Measurements from ENCODE around the gene TMOD1.
A peak's percentile ranks its signal among the peaks of the same experiment; 100 is the strongest.
"Not testable (repeated sequence)": the region's sequence is repeated elsewhere in the genome, so short reads cannot be mapped to it uniquely, and the experiment has no call there.

TMOD1 gene

DNA sequence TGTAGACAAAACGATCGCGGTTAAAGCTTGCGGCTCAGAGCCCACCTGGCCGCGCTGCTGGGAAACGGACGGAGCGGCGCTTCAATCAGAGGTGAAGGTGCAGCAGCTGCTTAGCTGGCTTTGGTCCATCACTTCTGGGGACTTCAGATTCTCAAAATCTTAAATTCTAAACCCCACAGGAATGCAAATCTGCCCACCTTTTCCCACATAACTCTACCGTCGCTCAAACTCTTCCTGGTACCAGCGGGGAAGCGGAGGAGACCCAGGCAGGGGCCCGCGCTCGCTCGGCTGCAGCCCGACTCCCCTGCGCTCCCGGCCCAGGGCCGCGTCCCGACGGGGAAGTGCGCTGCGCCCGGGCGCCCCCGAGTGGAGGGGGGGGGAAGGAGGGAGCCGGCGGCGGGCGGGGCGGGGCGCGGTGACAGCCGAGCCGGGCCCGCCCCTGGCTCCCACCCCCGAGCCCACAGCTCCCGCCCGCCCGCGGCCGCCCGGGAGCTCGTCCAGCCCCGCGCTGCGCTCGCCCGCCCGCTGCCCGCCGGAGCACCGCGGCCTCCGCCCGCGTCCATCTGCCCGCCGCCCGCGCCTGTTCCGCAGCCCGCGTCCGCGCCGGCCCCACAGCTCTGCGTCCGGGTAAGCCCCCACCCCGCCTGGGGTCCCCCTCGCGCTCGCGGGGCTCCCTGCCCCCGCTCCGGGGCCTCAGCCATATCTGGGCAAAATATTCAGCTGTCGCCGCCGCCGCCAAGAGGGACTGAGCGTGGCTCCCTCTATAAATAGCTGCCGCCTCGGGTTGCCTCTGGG is at the start of gene TMOD1:
TSS of gene TMOD1 (plus strand) at position 490 of the 795 bp plus-strand sequence. CDS start 22,523 bp downstream, outside the sequence.
- peak in 1 of 3 donors; percentile 18 for DNase-seq (ENCODE audit: low read depth in 3 of 3, low spot score in 1 of 3)

- DNase-seq (ENCODE audit: low read depth in 3 of 3, low spot score in 1 of 3) = not testable (repeated sequence)
These were observed 47.9 kb upstream of the TMOD1 start for GRCh38 chr9:97453573-97453972.

DNA sequence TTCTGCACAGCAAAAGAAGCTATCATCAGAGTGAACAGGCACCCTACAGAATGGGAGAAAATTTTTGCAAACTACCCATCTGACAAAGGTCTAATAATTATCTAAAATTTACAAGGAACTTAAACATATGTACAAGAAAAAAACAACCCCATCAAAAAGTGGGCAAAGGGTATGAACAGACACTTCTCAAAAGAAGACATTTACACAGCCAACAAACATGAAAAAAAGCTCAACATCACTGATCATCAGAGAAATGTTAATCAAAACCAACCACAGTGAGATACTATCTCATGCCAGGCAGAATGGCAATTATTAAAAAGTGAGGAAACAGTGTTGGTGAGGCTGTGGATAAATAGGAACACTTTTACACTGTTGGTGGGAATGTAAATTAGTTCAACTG is 44.6 kb upstream of the TMOD1 start:
- DNase-seq (ENCODE audit: low read depth in 3 of 3, low spot score in 1 of 3) = not testable (repeated sequence)

DNA sequence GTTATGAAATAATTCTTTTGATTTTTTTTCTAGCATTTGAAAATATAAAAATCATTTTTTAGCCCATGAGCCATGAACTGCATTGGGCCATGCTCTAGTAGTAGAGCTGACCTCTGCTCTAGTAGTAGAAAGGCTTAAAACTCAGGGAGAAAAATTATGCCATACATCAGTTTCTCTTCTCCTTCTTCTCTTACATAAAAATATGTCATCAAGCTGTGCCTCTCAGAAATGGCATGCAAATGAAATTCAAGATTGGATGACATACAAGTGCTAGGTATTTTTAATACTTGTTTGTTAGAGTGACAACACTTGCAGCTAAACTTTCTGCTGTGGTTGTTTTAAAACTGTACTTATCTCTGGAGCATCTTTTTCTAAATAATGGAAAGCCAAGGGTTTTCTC is 42.1 kb upstream of the TMOD1 start:
- no peak for DNase-seq (ENCODE audit: low read depth in 3 of 3, low spot score in 1 of 3)

GRCh38 chr9:97462159-97462558 is 39.3 kb upstream of the TMOD1 start:
- no peak for DNase-seq (ENCODE audit: low read depth in 3 of 3, low spot score in 1 of 3)

GRCh38 chr9:97462914-97463313 is 38.6 kb upstream of the TMOD1 start:
- DNase-seq (ENCODE audit: low read depth in 3 of 3, low spot score in 1 of 3) = no peak

GRCh38 chr9:97468658-97469448 is 32.6 kb upstream of the TMOD1 start:
- DNase-seq (ENCODE audit: low read depth in 3 of 3, low spot score in 1 of 3) = peak in 1 of 3 donors; percentile 20

- DNase-seq (ENCODE audit: low read depth in 3 of 3, low spot score in 1 of 3) = no peak
These were observed 31.4 kb upstream of the TMOD1 start for GRCh38 chr9:97470076-97470475.

DNA sequence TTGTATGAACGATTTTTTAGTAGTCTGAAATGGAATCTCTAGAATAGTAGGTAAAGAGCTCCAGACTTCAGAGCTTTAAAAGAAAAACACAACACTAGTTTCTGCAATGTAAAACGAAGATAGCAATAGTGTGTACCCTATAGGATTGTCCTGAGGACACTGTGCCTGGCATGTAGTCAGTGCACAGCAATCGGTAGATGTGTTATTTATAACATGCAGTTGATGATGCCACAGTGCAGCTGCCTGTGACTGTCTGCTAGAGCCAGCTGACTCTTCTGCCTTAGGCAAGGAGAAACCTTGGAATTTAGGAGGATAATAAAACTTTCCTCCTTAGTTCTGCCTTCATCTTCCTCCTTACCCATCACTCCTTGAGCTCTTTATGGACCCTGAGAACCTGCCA is 27.7 kb upstream of the TMOD1 start:
- no peak for DNase-seq (ENCODE audit: low read depth in 3 of 3, low spot score in 1 of 3)

DNA sequence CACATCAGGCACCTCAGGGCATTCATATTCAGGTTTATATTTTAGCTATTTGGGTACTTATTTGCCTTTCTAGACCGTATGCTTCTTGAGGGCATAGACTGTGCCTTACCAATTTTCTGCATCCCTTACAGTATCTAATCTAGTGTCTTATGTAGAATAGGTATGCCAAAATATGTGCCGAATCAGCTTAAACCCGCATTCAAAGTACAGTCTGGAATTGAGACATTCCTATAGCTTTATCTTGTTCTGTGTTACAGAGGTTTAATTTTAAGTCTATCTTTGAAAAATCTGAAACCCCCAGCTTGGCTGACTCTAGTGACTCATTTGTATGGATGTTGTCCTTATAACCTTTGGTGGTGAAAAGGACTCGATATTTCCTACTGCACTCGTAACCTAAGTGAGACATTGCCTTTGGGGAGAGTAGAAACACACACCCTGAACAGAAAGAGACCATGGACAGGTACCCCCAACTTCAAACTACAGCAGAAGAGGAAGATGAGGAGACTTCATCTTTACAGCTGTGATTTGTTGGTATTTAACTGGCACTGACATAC is 27.0 kb upstream of the TMOD1 start:
- DNase-seq (ENCODE audit: low read depth in 3 of 3, low spot score in 1 of 3) = no peak

DNA sequence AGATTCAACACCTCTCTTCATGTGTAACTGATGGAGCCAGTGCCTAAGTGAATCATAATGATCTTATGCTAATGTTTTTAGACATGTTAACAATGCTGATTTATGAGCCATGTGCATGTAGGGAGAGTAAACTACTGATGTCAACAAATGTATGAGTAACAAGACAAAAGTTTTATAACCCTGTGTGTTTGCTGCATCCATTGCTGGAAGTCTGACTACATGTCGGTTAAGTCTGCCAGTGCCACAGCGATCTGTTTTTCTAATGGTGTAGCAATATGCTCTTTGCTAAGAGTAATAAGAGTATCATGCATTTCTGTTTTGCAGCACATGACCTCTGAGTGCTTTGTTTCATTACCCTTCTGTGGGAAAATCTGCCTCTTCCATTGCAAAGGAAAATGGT is 26.4 kb upstream of the TMOD1 start:
- no peak for DNase-seq (ENCODE audit: low read depth in 3 of 3, low spot score in 1 of 3)

DNA sequence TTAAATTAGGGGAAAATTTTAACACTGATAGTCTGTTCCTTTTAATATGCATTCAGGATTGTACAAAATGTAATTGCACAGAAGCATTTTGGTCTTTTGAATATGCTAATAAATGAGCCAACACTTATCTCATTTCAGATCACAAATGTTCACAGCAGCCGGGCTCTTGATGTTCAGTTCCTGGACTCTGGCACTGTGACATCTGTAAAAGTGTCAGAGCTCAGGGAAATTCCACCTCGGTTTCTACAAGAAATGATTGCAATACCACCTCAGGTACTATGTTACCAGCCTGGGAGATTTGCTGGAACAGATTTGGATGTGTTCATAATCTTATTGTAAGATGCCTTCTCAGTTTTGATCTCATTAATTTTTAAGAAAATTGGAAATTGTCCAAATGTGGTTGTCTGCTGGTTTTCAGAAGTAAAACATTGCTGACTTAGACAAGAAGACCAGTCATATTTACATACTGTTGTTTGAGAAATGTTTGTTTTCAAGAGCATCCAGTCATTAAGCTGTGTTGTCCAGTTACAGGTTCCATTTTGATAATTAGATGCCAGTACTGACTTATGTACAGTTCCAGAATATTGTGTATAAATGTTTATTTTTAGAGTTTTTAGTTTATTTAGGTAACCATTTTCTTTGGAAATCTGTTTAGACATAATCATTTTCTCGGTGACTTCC is 23.0 kb upstream of the TMOD1 start:
- no peak for DNase-seq (ENCODE audit: low read depth in 3 of 3, low spot score in 1 of 3)

DNA sequence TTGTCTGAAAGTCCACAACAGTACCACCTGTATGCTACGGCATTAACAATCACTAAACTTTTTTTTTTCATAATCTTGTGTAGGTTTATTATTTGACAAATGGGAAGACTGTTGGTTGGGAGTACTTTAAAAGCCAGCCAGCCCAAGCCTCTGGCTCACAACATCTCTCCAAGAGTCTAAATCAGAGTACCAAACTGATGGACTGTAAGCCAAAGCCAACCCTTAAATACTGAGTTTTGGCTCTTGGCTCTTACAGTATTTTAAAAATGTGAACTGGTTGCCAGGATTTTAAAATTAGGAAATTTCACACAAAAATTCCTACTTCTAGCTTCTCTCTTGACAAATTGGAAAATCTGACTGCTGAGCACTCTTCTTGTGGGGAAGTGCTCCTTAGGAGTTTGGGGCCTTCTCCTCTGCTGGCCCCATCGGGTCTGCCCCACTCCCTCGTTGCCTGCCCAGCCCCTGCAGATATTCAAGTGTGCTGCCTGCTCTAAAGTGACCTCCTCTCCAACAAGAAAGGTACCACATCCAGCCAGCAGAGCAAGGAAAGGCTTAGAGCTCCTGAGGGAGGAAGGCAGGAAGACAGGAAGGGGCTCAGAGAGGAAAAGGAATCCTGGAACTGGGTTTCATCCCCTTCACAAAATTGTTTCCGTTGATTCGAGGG is 21.8 kb upstream of the TMOD1 start:
- no peak for DNase-seq (ENCODE audit: low read depth in 3 of 3, low spot score in 1 of 3)

DNA sequence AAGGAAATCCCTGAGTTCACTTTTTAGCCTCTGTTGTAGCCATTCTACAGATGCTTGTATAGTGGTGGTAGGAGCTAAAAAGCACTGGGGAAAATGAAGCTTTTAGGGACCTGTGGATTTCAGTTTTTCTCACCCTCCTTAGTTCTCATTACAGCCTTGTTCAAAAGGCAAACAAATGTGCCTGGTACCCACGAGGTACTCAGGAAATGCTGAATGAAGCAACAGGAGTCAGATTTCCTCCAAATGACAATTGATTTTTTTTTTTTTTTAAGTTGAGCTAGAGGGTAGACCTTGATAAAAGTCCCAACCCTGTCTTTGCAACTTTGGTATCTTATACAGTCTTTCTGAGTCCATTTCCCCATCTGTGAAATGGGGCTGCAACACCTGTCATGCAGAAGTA is 21.3 kb upstream of the TMOD1 start:
- DNase-seq (ENCODE audit: low read depth in 3 of 3, low spot score in 1 of 3) = no peak

GRCh38 chr9:97480749-97481148 is 20.7 kb upstream of the TMOD1 start:
- DNase-seq (ENCODE audit: low read depth in 3 of 3, low spot score in 1 of 3) = no peak

DNA sequence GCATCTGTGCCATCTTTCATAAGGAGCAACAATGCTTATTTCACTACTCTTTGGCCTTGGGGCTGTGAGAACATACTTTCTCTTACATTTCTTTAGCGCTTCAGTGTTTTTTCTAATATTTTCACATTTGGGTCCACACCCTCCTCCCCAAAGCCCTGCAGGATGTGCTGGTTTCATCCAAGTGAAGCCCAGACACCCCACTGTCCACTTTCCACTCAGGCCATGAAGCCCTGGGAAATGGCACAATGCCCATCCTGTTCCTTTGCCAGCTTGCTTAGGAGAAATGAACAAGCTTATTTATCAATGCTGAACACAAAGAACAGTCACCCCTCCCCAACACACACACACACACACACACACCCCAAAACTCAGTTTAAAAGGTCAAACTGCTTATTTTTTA is 17.3 kb upstream of the TMOD1 start:
- no peak for DNase-seq (ENCODE audit: low read depth in 3 of 3, low spot score in 1 of 3)

GRCh38 chr9:97487107-97487506 is 14.4 kb upstream of the TMOD1 start:
- DNase-seq (ENCODE audit: low read depth in 3 of 3, low spot score in 1 of 3) = no peak

DNA sequence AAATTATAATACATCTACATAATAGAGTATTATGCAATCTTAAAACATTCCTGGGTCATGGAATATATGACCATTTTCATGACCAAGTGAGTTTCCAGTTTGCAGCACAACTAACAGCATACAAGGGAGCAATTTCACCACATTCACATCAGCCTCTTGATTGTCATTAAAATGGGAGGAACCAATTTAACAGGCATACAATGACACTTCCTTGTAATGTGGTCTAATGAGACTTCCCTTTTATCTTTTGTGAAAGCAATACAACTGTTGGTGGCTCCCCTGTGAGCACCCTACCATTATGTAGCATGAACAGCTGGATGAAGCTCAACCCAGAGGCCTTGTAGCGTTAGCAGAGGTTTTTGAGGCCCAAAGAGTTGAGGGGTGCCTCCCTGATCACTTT is 13.6 kb upstream of the TMOD1 start:
- no peak for DNase-seq (ENCODE audit: low read depth in 3 of 3, low spot score in 1 of 3)

GRCh38 chr9:97491216-97491999 is 10.1 kb upstream of the TMOD1 start:
- DNase-seq (ENCODE audit: low read depth in 3 of 3, low spot score in 1 of 3) = no peak
